ENCODE results near the gene LEF1.

LEF1 gene

DNA sequence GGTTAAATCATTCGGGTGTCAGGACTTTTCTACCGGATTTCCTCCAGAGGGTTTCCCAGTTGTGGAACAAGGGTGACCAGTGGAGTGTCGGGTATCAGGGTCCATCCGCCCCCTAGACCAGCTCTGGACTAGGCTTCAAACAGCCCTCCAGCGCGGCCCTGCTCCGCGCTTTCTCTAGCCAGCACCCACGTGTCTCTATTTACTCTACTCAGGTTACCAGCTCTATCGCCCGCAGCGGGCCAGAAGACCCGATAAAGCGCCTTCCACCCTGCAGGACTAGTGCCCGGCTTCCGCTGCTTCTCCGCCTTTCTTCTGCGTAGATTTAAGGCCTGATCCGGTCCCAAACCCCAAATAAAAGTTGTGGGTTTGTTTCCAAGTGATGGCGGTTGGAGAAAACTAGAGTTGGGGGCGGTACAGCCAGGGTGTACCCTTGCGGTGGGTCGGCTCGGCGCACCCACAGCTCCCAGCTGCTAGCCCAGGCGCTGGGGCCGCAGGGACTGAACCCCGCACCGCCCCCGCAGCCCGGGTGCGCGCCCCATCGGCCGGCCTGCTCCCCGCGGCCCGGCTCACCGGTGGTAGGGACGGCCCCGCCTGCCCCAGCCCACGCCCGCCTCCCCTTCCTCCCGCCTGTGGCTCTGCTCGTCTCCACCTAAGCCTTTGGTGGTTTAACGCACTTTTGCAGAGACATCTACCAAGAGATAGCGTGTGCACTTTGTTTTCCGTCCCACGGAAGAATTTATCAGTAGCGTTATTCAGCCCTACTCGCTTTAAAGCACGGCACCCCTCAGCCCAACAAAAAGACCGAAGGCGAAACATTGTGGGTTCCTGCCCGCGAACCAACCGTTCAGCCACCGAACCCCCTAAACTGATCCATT lies 2.1 kb downstream of the LEF1 start:
- Histone ChIP-seq H3K14ac (ENCODE audit: low read length) (no peak overlapping the region), H3K4ac (ENCODE audit: low read length) (no peak overlapping the region), H3K79me1 (ENCODE audit: low read depth, low read length) (no peaks in the 10 kb centered on the region), H3K18ac (ENCODE audit: low read length) (peak overlapping the region; percentile 20), H4K91ac (ENCODE audit: low read depth, low read length, poor library complexity) (no peak overlapping the region), H3K9me3 (replicated peaks in 1 of 2; ENCODE audit: control insufficient read depth in 2 of 2, insufficient read depth in 1 of 2, low read depth in 1 of 2, low read length in 2 of 2) (no peaks in the 10 kb centered on the region), H4K8ac (ENCODE audit: low read depth, low read length) (no peak overlapping the region), H3K27ac (replicated peaks; ENCODE audit: low read length) (no peak overlapping the region), H3K4me1 (ENCODE audit: control insufficient read depth in 2 of 2, insufficient read depth in 1 of 2, low read depth in 1 of 2, low read length in 2 of 2) (peaks cover 6 to 22% of the 10 kb centered on the region in 2 donors), H3K27me3 (ENCODE audit: control insufficient read depth in 3 of 3, insufficient read depth in 3 of 3, low read depth in 1 of 3, low read length in 3 of 3) (peaks cover 0 to 39% (median 28%) of the 10 kb centered on the region in 3 experiments), H3K4me3 (ENCODE audit: low read length in 2 of 2) (peak overlapping the region; percentile 80 to 91), H3K9ac (ENCODE audit: low read depth, low read length, poor library complexity) (peak overlapping the region; percentile 86), H2AFZ (ENCODE audit: low read length) (peak overlapping the region; percentile 94), H2BK12ac (ENCODE audit: low read length) (no peak overlapping the region), H2BK5ac (ENCODE audit: low read length) (no peak overlapping the region), H3K23ac (ENCODE audit: low read depth, low read length, poor library complexity) (peak overlapping the region; percentile 31), H2BK15ac (ENCODE audit: low read length) (no peak overlapping the region), H2BK120ac (ENCODE audit: low read depth, low read length) (no peak overlapping the region), H3K36me3 (replicated peaks in 1 of 2; ENCODE audit: control insufficient read depth in 2 of 2, insufficient read depth in 2 of 2, low read length in 2 of 2) (peaks cover 0 to 15% of the 10 kb centered on the region in 2 donors), H3K4me2 (ENCODE audit: insufficient read depth, low read length, poor library complexity, severe bottlenecking) (peak overlapping the region; percentile 90), H2AK5ac (ENCODE audit: low read depth, low read length) (no peak overlapping the region)
- no CpG with 5 or more reads among the region's 58 CpGs for WGBS, 2 donors (ENCODE audit: extremely low coverage in 2 of 2, insufficient read length in 2 of 2, insufficient replicate concordance in 1 of 2)
- DNase-seq (ENCODE audit: low spot score): peak; percentile 65

DNA sequence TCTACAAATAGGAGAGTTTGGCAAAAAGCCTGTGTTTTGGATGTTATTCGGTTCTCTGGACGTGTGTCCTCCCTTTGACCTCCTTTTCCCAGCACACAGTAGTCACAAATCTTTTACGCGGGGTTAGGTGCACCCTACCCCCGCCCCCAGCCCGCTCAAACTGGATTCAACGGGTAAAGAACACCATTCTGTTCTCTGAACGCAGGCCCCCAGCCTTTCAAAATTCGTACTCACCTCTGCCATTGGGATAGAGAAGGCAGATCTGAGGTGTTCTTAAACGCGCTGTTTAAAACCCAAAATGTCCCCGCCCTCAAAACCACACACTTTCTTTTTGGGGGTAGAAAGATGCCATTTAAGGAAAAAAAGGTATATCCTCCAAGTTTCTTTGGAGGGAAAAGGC lies 2.7 kb downstream of the LEF1 start:
- H4K8ac ChIP-seq (ENCODE audit: low read depth, low read length): no peak overlapping the region
- H2BK120ac ChIP-seq (ENCODE audit: low read depth, low read length): no peak overlapping the region
- no peak overlapping the region for H3K9ac ChIP-seq (ENCODE audit: low read depth, low read length, poor library complexity)
- no peak overlapping the region for H3K18ac ChIP-seq (ENCODE audit: low read length)
- H3K4me3 ChIP-seq (ENCODE audit: low read length in 2 of 2): peak overlapping the region in 1 of 2 donors; percentile 80
- no peak overlapping the region for H2BK5ac ChIP-seq (ENCODE audit: low read length)
- no peak overlapping the region for H4K91ac ChIP-seq (ENCODE audit: low read depth, low read length, poor library complexity)
- peak overlapping the region; percentile 94 for H2AFZ ChIP-seq (ENCODE audit: low read length)
- H3K27me3 ChIP-seq (ENCODE audit: control insufficient read depth in 3 of 3, insufficient read depth in 3 of 3, low read depth in 1 of 3, low read length in 3 of 3): peaks cover 0 to 33% (median 22%) of the 10 kb centered on the region in 3 experiments
- no peak overlapping the region for H3K4ac ChIP-seq (ENCODE audit: low read length)
- no peaks in the 10 kb centered on the region for H3K9me3 ChIP-seq (replicated peaks in 1 of 2; ENCODE audit: control insufficient read depth in 2 of 2, insufficient read depth in 1 of 2, low read depth in 1 of 2, low read length in 2 of 2)
- no peak overlapping the region for H3K23ac ChIP-seq (ENCODE audit: low read depth, low read length, poor library complexity)
- H3K4me1 ChIP-seq (ENCODE audit: control insufficient read depth in 2 of 2, insufficient read depth in 1 of 2, low read depth in 1 of 2, low read length in 2 of 2): peaks cover 4 to 19% of the 10 kb centered on the region in 2 donors
- peaks cover 0 to 15% of the 10 kb centered on the region in 2 donors for H3K36me3 ChIP-seq (replicated peaks in 1 of 2; ENCODE audit: control insufficient read depth in 2 of 2, insufficient read depth in 2 of 2, low read length in 2 of 2)
- H3K27ac ChIP-seq (replicated peaks; ENCODE audit: low read length): no peak overlapping the region
- no peak overlapping the region for H2AK5ac ChIP-seq (ENCODE audit: low read depth, low read length)
- no peak overlapping the region for H2BK15ac ChIP-seq (ENCODE audit: low read length)
- H3K79me1 ChIP-seq (ENCODE audit: low read depth, low read length): no peaks in the 10 kb centered on the region
- no peak overlapping the region for H2BK12ac ChIP-seq (ENCODE audit: low read length)
- no peak overlapping the region for H3K14ac ChIP-seq (ENCODE audit: low read length)
- DNase-seq (ENCODE audit: low spot score): no peak
- peak overlapping the region; percentile 90 for H3K4me2 ChIP-seq (ENCODE audit: insufficient read depth, low read length, poor library complexity, severe bottlenecking)
- no CpG with 5 or more reads among the region's 12 CpGs for WGBS, 2 donors (ENCODE audit: extremely low coverage in 2 of 2, insufficient read length in 2 of 2, insufficient replicate concordance in 1 of 2)

DNA sequence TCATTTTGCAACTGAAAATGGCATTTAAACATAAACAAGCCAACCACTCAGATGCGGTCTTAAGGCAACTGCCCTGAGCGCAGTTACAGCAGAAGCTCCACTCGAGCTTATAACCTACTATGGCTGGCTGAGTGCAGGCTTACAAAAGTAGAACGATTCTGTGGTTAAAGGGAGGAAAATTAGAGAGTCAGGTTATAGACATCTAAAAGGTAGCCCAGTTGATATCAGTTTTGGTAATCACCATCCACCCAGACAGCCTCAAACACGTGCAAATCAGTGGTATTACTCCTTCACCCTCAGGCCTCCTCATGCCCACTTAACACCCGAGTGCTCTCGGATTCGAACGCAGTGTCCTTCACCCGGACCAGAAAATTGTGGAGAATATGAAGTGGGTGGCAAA lies 3.1 kb downstream of the LEF1 start:
- no CpG with 5 or more reads among the region's 10 CpGs for WGBS, 2 donors (ENCODE audit: extremely low coverage in 2 of 2, insufficient read length in 2 of 2, insufficient replicate concordance in 1 of 2)
- peak overlapping the region; percentile 94 for H2AFZ ChIP-seq (ENCODE audit: low read length)
- no peak overlapping the region for H2BK120ac ChIP-seq (ENCODE audit: low read depth, low read length)
- no peak for DNase-seq (ENCODE audit: low spot score)
- no peaks in the 10 kb centered on the region for H3K9me3 ChIP-seq (replicated peaks in 1 of 2; ENCODE audit: control insufficient read depth in 2 of 2, insufficient read depth in 1 of 2, low read depth in 1 of 2, low read length in 2 of 2)
- no peak overlapping the region for H2BK5ac ChIP-seq (ENCODE audit: low read length)
- H2BK12ac ChIP-seq (ENCODE audit: low read length): no peak overlapping the region
- no peak overlapping the region for H3K18ac ChIP-seq (ENCODE audit: low read length)
- H3K14ac ChIP-seq (ENCODE audit: low read length): no peak overlapping the region
- no peaks in the 10 kb centered on the region for H3K79me1 ChIP-seq (ENCODE audit: low read depth, low read length)
- no peak overlapping the region for H2BK15ac ChIP-seq (ENCODE audit: low read length)
- peaks cover 0 to 15% of the 10 kb centered on the region in 2 donors for H3K36me3 ChIP-seq (replicated peaks in 1 of 2; ENCODE audit: control insufficient read depth in 2 of 2, insufficient read depth in 2 of 2, low read length in 2 of 2)
- H3K27me3 ChIP-seq (ENCODE audit: control insufficient read depth in 3 of 3, insufficient read depth in 3 of 3, low read depth in 1 of 3, low read length in 3 of 3): peaks cover 0 to 28% (median 17%) of the 10 kb centered on the region in 3 experiments
- no peak overlapping the region for H4K91ac ChIP-seq (ENCODE audit: low read depth, low read length, poor library complexity)
- H3K9ac ChIP-seq (ENCODE audit: low read depth, low read length, poor library complexity): no peak overlapping the region
- no peak overlapping the region for H3K4me3 ChIP-seq (ENCODE audit: low read length in 2 of 2)
- H3K4ac ChIP-seq (ENCODE audit: low read length): no peak overlapping the region
- H4K8ac ChIP-seq (ENCODE audit: low read depth, low read length): no peak overlapping the region
- no peak overlapping the region for H3K27ac ChIP-seq (replicated peaks; ENCODE audit: low read length)
- peak overlapping the region; percentile 90 for H3K4me2 ChIP-seq (ENCODE audit: insufficient read depth, low read length, poor library complexity, severe bottlenecking)
- H3K23ac ChIP-seq (ENCODE audit: low read depth, low read length, poor library complexity): no peak overlapping the region
- H3K4me1 ChIP-seq (ENCODE audit: control insufficient read depth in 2 of 2, insufficient read depth in 1 of 2, low read depth in 1 of 2, low read length in 2 of 2): peaks cover 4 to 16% of the 10 kb centered on the region in 2 donors
- no peak overlapping the region for H2AK5ac ChIP-seq (ENCODE audit: low read depth, low read length)

DNA sequence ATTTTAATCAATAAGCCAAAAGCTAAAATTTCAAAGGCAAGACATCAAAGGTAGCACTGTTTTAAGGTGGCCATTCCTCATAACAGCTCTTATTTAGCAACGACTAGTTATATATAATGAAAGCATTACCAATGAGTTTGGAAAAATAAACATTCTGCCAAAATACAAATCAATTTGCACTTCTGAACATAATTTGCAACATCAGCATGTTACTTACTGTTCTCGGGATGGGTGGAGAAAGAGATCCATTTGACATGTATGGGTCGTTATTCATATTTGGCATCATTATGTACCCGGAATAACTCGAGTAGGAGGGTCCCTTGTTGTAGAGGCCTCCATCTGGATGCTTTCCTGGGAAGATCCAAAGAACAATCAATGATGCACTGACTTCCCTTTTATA lies 5.4 kb downstream of the LEF1 start:
- H3K4me1 ChIP-seq (ENCODE audit: control insufficient read depth in 2 of 2, insufficient read depth in 1 of 2, low read depth in 1 of 2, low read length in 2 of 2): peaks cover 0 to 10% of the 10 kb centered on the region in 2 donors
- H3K9me3 ChIP-seq (replicated peaks in 1 of 2; ENCODE audit: control insufficient read depth in 2 of 2, insufficient read depth in 1 of 2, low read depth in 1 of 2, low read length in 2 of 2): no peaks in the 10 kb centered on the region
- no peak overlapping the region for H3K4me3 ChIP-seq (ENCODE audit: low read length in 2 of 2)
- H2AK5ac ChIP-seq (ENCODE audit: low read depth, low read length): no peak overlapping the region
- peaks cover 0 to 15% of the 10 kb centered on the region in 2 donors for H3K36me3 ChIP-seq (replicated peaks in 1 of 2; ENCODE audit: control insufficient read depth in 2 of 2, insufficient read depth in 2 of 2, low read length in 2 of 2)
- H3K4me2 ChIP-seq (ENCODE audit: insufficient read depth, low read length, poor library complexity, severe bottlenecking): no peak overlapping the region
- H2BK15ac ChIP-seq (ENCODE audit: low read length): no peak overlapping the region
- no peak overlapping the region for H2BK120ac ChIP-seq (ENCODE audit: low read depth, low read length)
- H4K8ac ChIP-seq (ENCODE audit: low read depth, low read length): no peak overlapping the region
- no peak overlapping the region for H3K18ac ChIP-seq (ENCODE audit: low read length)
- H3K27me3 ChIP-seq (ENCODE audit: control insufficient read depth in 3 of 3, insufficient read depth in 3 of 3, low read depth in 1 of 3, low read length in 3 of 3): peaks cover 0 to 11% (median 0%) of the 10 kb centered on the region in 3 experiments
- H3K9ac ChIP-seq (ENCODE audit: low read depth, low read length, poor library complexity): no peak overlapping the region
- no peak overlapping the region for H3K14ac ChIP-seq (ENCODE audit: low read length)
- no peak for DNase-seq (ENCODE audit: low spot score)
- no peak overlapping the region for H2BK12ac ChIP-seq (ENCODE audit: low read length)
- H2AFZ ChIP-seq (ENCODE audit: low read length): no peak overlapping the region
- no peak overlapping the region for H3K27ac ChIP-seq (replicated peaks; ENCODE audit: low read length)
- no peak overlapping the region for H2BK5ac ChIP-seq (ENCODE audit: low read length)
- no peak overlapping the region for H3K23ac ChIP-seq (ENCODE audit: low read depth, low read length, poor library complexity)
- H4K91ac ChIP-seq (ENCODE audit: low read depth, low read length, poor library complexity): no peak overlapping the region
- H3K79me1 ChIP-seq (ENCODE audit: low read depth, low read length): no peaks in the 10 kb centered on the region
- no peak overlapping the region for H3K4ac ChIP-seq (ENCODE audit: low read length)
- no CpG with 5 or more reads among the region's 5 CpGs for WGBS, 2 donors (ENCODE audit: extremely low coverage in 2 of 2, insufficient read length in 2 of 2, insufficient replicate concordance in 1 of 2)
